ENCODE data around the gene GP1BA. TPM values are rescaled to one million over a fixed set of nuclear protein-coding genes. Genes with fewer than 3 reads are reported as not detected.

Gene GP1BA
- total RNA-seq, 1 experiment from 2014 or later = not detected

- intact Hi-C loops (cut with micrococcal nuclease; ENCODE audit: unreplicated experiment) = no loop called here
- Histone ChIP-seq H3K4me1 (ENCODE audit: insufficient read depth, low read length, poor library complexity, severe bottlenecking) (no peaks in the 10 kb centered on the region), H3K27ac (ENCODE audit: low read depth, low read length, poor library complexity, severe bottlenecking) (no peak overlapping the region), H3K36me3 (ENCODE audit: insufficient read depth, low read length, poor library complexity, severe bottlenecking) (peaks cover 53% of the 10 kb centered on the region), H3K4me3 (ENCODE audit: low read depth, low read length, poor library complexity, severe bottlenecking) (no peak overlapping the region), H3K27me3 (replicated peaks; ENCODE audit: insufficient read depth, low read depth, low read length, poor library complexity) (no peaks in the 10 kb centered on the region), H3K9me3 (ENCODE audit: low read depth, low read length, poor library complexity, severe bottlenecking) (no peaks in the 10 kb centered on the region)
- ChIA-PET POLR2A (ENCODE audit: low non-redundant PET) (no interaction called here), CTCF (no interaction called here)
- no TSS peak for BruUV-seq (replicated peaks)
- no peak for DNase-seq (ENCODE audit: low spot score)
- TF ChIP-seq CTCF (conservative IDR thresholded peaks at IDR 0.05; ENCODE audit: low read depth, low read length) (no peak), EZH2 (IDR thresholded peaks at IDR 0.05; ENCODE audit: borderline replicate concordance, low read depth, low read length, poor library complexity, severe bottlenecking) (no peak)
Observed at GRCh38 chr17:4893272-4893671, 38.8 kb upstream of the GP1BA start.

- intact Hi-C loops (cut with micrococcal nuclease; ENCODE audit: unreplicated experiment) = no loop called here
- BruUV-seq (replicated peaks) = no TSS peak
- H3K9me3 ChIP-seq (ENCODE audit: low read depth, low read length, poor library complexity, severe bottlenecking) = no peaks in the 10 kb centered on the region
- no peak overlapping the region for H3K27ac ChIP-seq (ENCODE audit: low read depth, low read length, poor library complexity, severe bottlenecking)
- TF ChIP-seq EZH2 (IDR thresholded peaks at IDR 0.05; ENCODE audit: borderline replicate concordance, low read depth, low read length, poor library complexity, severe bottlenecking) (no peak), CTCF (conservative IDR thresholded peaks at IDR 0.05; ENCODE audit: low read depth, low read length) (no peak)
- no peaks in the 10 kb centered on the region for H3K27me3 ChIP-seq (replicated peaks; ENCODE audit: insufficient read depth, low read depth, low read length, poor library complexity)
- DNase-seq (ENCODE audit: low spot score) = no peak
- ChIA-PET CTCF (no interaction called here), POLR2A (ENCODE audit: low non-redundant PET) (no interaction called here)
- peaks cover 53% of the 10 kb centered on the region for H3K36me3 ChIP-seq (ENCODE audit: insufficient read depth, low read length, poor library complexity, severe bottlenecking)
- H3K4me1 ChIP-seq (ENCODE audit: insufficient read depth, low read length, poor library complexity, severe bottlenecking) = peaks cover 3% of the 10 kb centered on the region
- no peak overlapping the region for H3K4me3 ChIP-seq (ENCODE audit: low read depth, low read length, poor library complexity, severe bottlenecking)
Observed at GRCh38 chr17:4893721-4894560, 38.1 kb upstream of the GP1BA start.

GRCh38 chr17:4895121-4895520 lies 37.0 kb upstream of the GP1BA start:
- ChIA-PET POLR2A (ENCODE audit: low non-redundant PET) (no interaction called here), CTCF (no interaction called here)
- intact Hi-C loops (cut with micrococcal nuclease; ENCODE audit: unreplicated experiment) = no loop called here
- H3K27me3 ChIP-seq (replicated peaks; ENCODE audit: insufficient read depth, low read depth, low read length, poor library complexity) = no peaks in the 10 kb centered on the region
- no peak for DNase-seq (ENCODE audit: low spot score)
- no TSS peak for BruUV-seq (replicated peaks)
- H3K4me3 ChIP-seq (ENCODE audit: low read depth, low read length, poor library complexity, severe bottlenecking) = no peak overlapping the region
- H3K9me3 ChIP-seq (ENCODE audit: low read depth, low read length, poor library complexity, severe bottlenecking) = no peaks in the 10 kb centered on the region
- H3K4me1 ChIP-seq (ENCODE audit: insufficient read depth, low read length, poor library complexity, severe bottlenecking) = peaks cover 5% of the 10 kb centered on the region
- TF ChIP-seq CTCF (conservative IDR thresholded peaks at IDR 0.05; ENCODE audit: low read depth, low read length) (no peak), EZH2 (IDR thresholded peaks at IDR 0.05; ENCODE audit: borderline replicate concordance, low read depth, low read length, poor library complexity, severe bottlenecking) (no peak)
- H3K36me3 ChIP-seq (ENCODE audit: insufficient read depth, low read length, poor library complexity, severe bottlenecking) = peaks cover 51% of the 10 kb centered on the region
- H3K27ac ChIP-seq (ENCODE audit: low read depth, low read length, poor library complexity, severe bottlenecking) = no peak overlapping the region
